ENCODE data around the gene NRCAM. TPM values are rescaled to one million over a fixed set of nuclear protein-coding genes. Genes with fewer than 3 reads are reported as not detected.
"Not testable (repeated sequence)": the region's sequence is repeated elsewhere in the genome, so short reads cannot be mapped to it uniquely, and the experiment has no call there.

NRCAM gene
- polyA plus RNA-seq, 1 donor, result 11.8 TPM

DNA sequence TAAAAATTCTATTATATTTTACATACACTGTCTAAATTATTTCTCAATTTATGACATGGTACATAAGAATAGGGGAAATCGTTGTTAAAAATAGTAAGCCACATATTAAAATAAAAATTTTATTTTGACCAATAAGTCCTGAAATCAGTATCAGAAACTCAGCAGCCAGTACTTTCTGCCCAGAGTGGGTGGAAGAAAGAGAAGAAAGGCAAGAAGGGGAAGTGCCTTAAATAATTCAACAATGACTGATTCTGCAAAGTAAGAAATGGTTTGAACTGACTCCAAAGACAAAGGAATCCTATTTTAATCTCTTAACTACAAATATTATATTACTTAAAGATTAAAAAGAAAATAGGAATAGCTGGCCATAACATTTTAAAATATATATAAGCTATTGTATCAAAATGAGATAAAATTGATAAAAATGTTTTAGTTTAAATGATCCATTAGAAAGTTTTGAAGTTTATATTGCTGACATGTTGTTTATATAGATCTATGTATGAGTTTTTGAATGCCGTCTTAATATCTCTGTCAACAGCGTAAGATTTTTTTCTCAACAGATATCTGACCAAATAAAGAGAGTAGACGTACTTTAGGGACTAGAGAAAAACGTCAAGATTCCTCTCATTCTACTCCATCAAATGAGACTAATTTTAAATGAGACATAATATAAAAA is 30.2 kb upstream of the NRCAM start:
- WGBS (ENCODE audit: insufficient coverage, low lambda C conversion rate), result 85% methylated on average over 3 of the region's 5 CpGs
- peaks cover 7% of the 10 kb centered on the region for H3K36me3 ChIP-seq (ENCODE audit: control insufficient read depth, insufficient read depth, low read length)
- DNase-seq, result no peak
- H3K9me3 ChIP-seq (ENCODE audit: control insufficient read depth, low read depth, low read length), result no peaks in the 10 kb centered on the region
- no peak overlapping the region for H3K4me3 ChIP-seq (ENCODE audit: low read length)
- no peaks in the 10 kb centered on the region for H3K4me1 ChIP-seq (ENCODE audit: control insufficient read depth, insufficient read depth, low read length)
- no peaks in the 10 kb centered on the region for H3K27me3 ChIP-seq (ENCODE audit: control insufficient read depth, insufficient read depth, low read length)
- H3K27ac ChIP-seq (ENCODE audit: low read length), result no peak overlapping the region

DNA sequence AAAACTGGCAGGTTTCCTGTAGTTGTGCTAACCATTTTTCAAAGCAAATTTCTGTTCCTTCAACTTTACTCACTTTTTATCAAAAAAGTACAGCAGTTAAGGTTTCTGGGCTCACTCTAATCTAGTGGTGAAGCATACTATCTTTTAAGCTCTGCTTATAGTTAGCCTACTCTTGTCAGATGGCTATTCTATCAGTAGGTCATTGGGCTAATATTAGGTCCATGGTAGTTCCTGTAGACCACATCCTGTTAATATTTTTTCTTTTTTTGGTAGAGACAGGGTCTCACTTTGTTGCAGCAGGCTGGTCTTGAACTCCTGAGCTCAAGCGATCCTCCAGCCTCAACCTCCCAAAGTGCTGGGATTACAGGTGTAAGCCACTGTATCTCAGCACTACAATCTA is 27.9 kb upstream of the NRCAM start:
- Histone ChIP-seq H3K4me3 (ENCODE audit: low read length) (no peak overlapping the region), H3K4me1 (ENCODE audit: control insufficient read depth, insufficient read depth, low read length) (no peaks in the 10 kb centered on the region), H3K27ac (ENCODE audit: low read length) (no peak overlapping the region), H3K36me3 (ENCODE audit: control insufficient read depth, insufficient read depth, low read length) (peaks cover 5% of the 10 kb centered on the region), H3K27me3 (ENCODE audit: control insufficient read depth, insufficient read depth, low read length) (no peaks in the 10 kb centered on the region), H3K9me3 (ENCODE audit: control insufficient read depth, low read depth, low read length) (no peaks in the 10 kb centered on the region)
- DNase-seq, result no peak
- 100% methylated on average over 1 of the region's 1 CpG for WGBS (ENCODE audit: insufficient coverage, low lambda C conversion rate)

DNA sequence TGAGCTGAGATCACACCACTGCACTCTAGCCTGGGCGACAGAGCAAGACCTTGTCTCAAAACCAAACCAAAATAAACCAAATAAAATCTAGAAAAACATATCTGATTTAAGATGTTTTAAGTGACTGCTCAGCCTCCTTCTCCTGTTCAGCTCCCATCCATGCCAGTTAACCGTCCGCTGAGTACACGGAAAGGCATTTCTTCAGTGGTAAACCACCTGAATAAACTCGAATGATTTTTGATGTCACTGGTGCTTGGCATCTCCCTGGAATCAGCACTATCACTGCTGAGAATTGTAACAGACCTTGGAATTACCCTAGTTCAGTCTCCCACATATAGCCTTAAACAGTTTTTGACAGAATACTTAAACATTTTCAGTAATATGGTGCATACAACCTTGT is 24.1 kb upstream of the NRCAM start:
- Histone ChIP-seq H3K36me3 (ENCODE audit: control insufficient read depth, insufficient read depth, low read length) (peaks cover 10% of the 10 kb centered on the region), H3K27ac (ENCODE audit: low read length) (no peak overlapping the region), H3K4me3 (ENCODE audit: low read length) (no peak overlapping the region), H3K27me3 (ENCODE audit: control insufficient read depth, insufficient read depth, low read length) (no peaks in the 10 kb centered on the region), H3K4me1 (ENCODE audit: control insufficient read depth, insufficient read depth, low read length) (no peaks in the 10 kb centered on the region), H3K9me3 (ENCODE audit: control insufficient read depth, low read depth, low read length) (no peaks in the 10 kb centered on the region)
- no CpG with 5 or more reads among the region's 5 CpGs for WGBS (ENCODE audit: insufficient coverage, low lambda C conversion rate)
- no peak for DNase-seq

DNA sequence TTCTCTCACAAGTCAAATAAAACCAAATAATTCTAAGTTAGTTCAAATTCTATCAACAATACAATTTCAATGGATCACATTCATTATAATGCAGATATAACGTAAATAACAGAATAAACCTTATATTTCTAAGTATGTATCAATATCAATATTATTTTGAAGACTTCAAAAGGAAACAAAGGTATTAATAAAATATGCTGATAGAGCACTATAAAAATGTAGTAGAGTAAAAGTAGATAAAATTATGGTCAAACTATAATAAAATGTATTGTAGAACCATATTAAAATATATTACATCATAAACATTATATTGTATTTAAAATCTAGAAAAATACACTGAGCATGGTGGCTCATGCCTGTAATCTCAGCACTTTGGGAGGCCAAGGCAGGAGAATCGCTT is 23.5 kb upstream of the NRCAM start:
- no peak overlapping the region for H3K27ac ChIP-seq (ENCODE audit: low read length)
- H3K4me1 ChIP-seq (ENCODE audit: control insufficient read depth, insufficient read depth, low read length), result no peaks in the 10 kb centered on the region
- no peaks in the 10 kb centered on the region for H3K27me3 ChIP-seq (ENCODE audit: control insufficient read depth, insufficient read depth, low read length)
- 100% methylated on average over 1 of the region's 2 CpGs for WGBS (ENCODE audit: insufficient coverage, low lambda C conversion rate)
- H3K36me3 ChIP-seq (ENCODE audit: control insufficient read depth, insufficient read depth, low read length), result peaks cover 10% of the 10 kb centered on the region
- DNase-seq, result no peak
- no peaks in the 10 kb centered on the region for H3K9me3 ChIP-seq (ENCODE audit: control insufficient read depth, low read depth, low read length)
- no peak overlapping the region for H3K4me3 ChIP-seq (ENCODE audit: low read length)

DNA sequence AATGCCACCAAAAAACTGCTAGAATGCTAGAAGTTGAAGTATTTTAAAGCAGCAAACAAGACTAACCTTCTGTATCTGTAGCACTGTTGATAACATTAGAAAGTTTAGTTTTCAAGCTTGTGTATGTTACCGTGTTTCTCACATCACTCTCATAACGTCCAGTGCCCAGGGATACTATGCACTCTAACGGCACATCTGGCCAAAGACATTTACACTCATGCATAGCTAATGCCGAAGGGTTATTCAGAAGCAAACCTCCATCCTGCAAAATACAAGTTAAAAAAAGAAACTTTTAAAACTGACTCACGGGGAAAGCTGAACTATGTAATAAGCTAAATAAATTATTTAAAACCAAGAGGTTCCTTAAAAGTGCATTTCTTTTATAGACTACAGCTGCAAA is 22.9 kb upstream of the NRCAM start:
- no peak overlapping the region for H3K4me3 ChIP-seq (ENCODE audit: low read length)
- DNase-seq, result no peak
- peaks cover 10% of the 10 kb centered on the region for H3K36me3 ChIP-seq (ENCODE audit: control insufficient read depth, insufficient read depth, low read length)
- H3K9me3 ChIP-seq (ENCODE audit: control insufficient read depth, low read depth, low read length), result no peaks in the 10 kb centered on the region
- no peaks in the 10 kb centered on the region for H3K4me1 ChIP-seq (ENCODE audit: control insufficient read depth, insufficient read depth, low read length)
- WGBS (ENCODE audit: insufficient coverage, low lambda C conversion rate), result no CpG with 5 or more reads among the region's 5 CpGs
- no peak overlapping the region for H3K27ac ChIP-seq (ENCODE audit: low read length)
- no peaks in the 10 kb centered on the region for H3K27me3 ChIP-seq (ENCODE audit: control insufficient read depth, insufficient read depth, low read length)

- Histone ChIP-seq H3K4me1 (ENCODE audit: control insufficient read depth, insufficient read depth, low read length) (no peaks in the 10 kb centered on the region), H3K27me3 (ENCODE audit: control insufficient read depth, insufficient read depth, low read length) (no peaks in the 10 kb centered on the region), H3K36me3 (ENCODE audit: control insufficient read depth, insufficient read depth, low read length) (no peaks in the 10 kb centered on the region), H3K4me3 (ENCODE audit: low read length) (no peak overlapping the region), H3K27ac (ENCODE audit: low read length) (no peak overlapping the region), H3K9me3 (ENCODE audit: control insufficient read depth, low read depth, low read length) (no peaks in the 10 kb centered on the region)
- no peak for DNase-seq
- no CpG with 5 or more reads among the region's 4 CpGs for WGBS (ENCODE audit: insufficient coverage, low lambda C conversion rate)
Measured at GRCh38 chr7:108468246-108468645, 12.0 kb upstream of the NRCAM start.

DNA sequence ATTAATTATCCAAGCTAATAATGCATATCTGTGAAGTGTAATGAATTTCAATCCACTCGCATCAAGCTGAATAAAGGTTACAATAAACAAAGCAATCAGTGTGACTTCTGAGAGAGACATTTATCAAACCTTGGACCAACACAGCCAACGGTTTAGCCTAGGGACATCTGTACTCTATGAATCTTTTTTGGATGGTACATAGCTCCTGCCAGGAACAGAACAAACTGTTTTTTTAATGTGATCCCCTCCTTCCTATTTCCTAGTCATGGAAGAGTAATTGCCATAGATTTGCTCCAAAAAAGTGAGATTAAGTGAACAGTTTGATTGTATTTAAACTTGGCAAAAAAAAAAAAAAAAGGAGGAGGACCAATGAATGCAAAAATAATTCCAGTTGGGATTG is 11.2 kb upstream of the NRCAM start:
- no peak for DNase-seq
- no peaks in the 10 kb centered on the region for H3K27me3 ChIP-seq (ENCODE audit: control insufficient read depth, insufficient read depth, low read length)
- H3K4me3 ChIP-seq (ENCODE audit: low read length), result no peak overlapping the region
- H3K36me3 ChIP-seq (ENCODE audit: control insufficient read depth, insufficient read depth, low read length), result no peaks in the 10 kb centered on the region
- no CpG with 5 or more reads among the region's 2 CpGs for WGBS (ENCODE audit: insufficient coverage, low lambda C conversion rate)
- no peaks in the 10 kb centered on the region for H3K4me1 ChIP-seq (ENCODE audit: control insufficient read depth, insufficient read depth, low read length)
- H3K27ac ChIP-seq (ENCODE audit: low read length), result no peak overlapping the region
- H3K9me3 ChIP-seq (ENCODE audit: control insufficient read depth, low read depth, low read length), result no peaks in the 10 kb centered on the region

DNA sequence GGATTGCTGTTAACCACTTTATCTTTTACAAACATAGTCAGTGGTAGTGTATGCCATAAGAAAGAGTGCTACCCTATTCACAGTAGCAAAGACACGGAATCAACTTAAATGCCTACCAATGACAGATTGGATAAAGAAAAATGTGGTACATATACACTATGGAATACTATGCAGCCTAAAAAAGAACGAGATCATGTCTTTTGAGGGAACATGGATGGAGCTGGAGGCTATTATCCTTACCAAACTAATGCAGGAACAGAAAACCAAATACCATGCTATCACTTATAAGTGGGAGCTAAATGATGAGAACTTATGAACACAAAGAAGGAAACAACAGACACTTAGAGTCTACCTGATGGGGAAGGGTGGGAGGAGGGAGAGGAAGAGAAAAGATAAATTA is 10.1 kb upstream of the NRCAM start:
- not testable (repeated sequence) for H3K4me3 ChIP-seq (ENCODE audit: low read length); H3K27ac ChIP-seq (ENCODE audit: low read length)

DNA sequence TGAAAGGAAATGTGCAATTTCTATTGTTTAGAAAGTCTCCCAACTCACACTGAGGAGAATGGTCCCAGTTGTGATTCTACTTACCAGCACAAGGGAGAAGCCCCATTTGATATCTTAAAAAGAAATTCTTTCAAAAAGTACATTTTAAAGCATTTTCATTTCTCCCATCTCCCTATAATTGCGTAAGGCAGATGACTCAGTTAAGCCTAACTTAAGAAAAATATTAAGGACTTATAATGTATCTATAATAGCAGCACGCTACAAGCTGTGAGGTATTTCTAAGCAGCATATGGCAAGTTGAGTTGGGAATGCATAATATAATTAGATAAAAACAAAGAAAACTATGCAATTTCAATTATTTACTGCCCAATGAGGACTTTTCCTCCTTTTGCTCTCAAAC is 8.5 kb upstream of the NRCAM start:
- Histone ChIP-seq H3K27ac (ENCODE audit: low read length) (no peak overlapping the region), H3K4me1 (ENCODE audit: control insufficient read depth, insufficient read depth, low read length) (no peaks in the 10 kb centered on the region), H3K27me3 (ENCODE audit: control insufficient read depth, insufficient read depth, low read length) (no peaks in the 10 kb centered on the region), H3K9me3 (ENCODE audit: control insufficient read depth, low read depth, low read length) (no peaks in the 10 kb centered on the region), H3K4me3 (ENCODE audit: low read length) (no peak overlapping the region), H3K36me3 (ENCODE audit: control insufficient read depth, insufficient read depth, low read length) (no peaks in the 10 kb centered on the region)
- 100% methylated on average over 1 of the region's 2 CpGs for WGBS (ENCODE audit: insufficient coverage, low lambda C conversion rate)
- no peak for DNase-seq

More for the DNA sequence above, 10.1 kb upstream of the NRCAM start:
- H3K36me3 ChIP-seq (ENCODE audit: control insufficient read depth, insufficient read depth, low read length); DNase-seq; H3K9me3 ChIP-seq (ENCODE audit: control insufficient read depth, low read depth, low read length); H3K4me1 ChIP-seq (ENCODE audit: control insufficient read depth, insufficient read depth, low read length); H3K27me3 ChIP-seq (ENCODE audit: control insufficient read depth, insufficient read depth, low read length): not testable (repeated sequence)
- 83% methylated on average over 1 of the region's 2 CpGs for WGBS (ENCODE audit: insufficient coverage, low lambda C conversion rate)

DNA sequence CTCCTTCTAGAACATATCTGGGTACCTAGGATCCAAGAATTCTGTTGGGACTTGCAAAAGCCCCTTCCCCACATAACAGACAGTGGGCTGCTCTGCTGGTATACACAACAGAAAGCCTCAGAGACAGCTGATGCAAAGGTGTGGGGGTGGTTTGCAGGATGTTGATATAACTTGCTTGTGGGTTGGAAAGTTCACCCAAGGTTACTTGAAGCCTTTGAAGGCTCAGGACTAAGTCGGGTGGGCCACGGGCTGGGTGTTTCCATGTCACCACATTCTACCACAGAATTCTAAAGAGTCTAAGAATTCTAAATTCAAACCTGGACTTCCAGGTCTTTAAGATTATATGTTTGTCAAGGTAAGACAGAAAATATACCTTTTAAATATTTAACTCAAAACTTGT is 7.4 kb upstream of the NRCAM start:
- Histone ChIP-seq H3K36me3 (ENCODE audit: control insufficient read depth, insufficient read depth, low read length) (no peaks in the 10 kb centered on the region), H3K4me3 (ENCODE audit: low read length) (no peak overlapping the region), H3K4me1 (ENCODE audit: control insufficient read depth, insufficient read depth, low read length) (no peaks in the 10 kb centered on the region), H3K27me3 (ENCODE audit: control insufficient read depth, insufficient read depth, low read length) (peaks cover under 1% of the 10 kb centered on the region), H3K9me3 (ENCODE audit: control insufficient read depth, low read depth, low read length) (no peaks in the 10 kb centered on the region), H3K27ac (ENCODE audit: low read length) (no peak overlapping the region)
- no peak for DNase-seq
- WGBS (ENCODE audit: insufficient coverage, low lambda C conversion rate), result no CpG with 5 or more reads among the region's 2 CpGs

GRCh38 chr7:108461840-108462239 is 5.6 kb upstream of the NRCAM start:
- Histone ChIP-seq H3K27ac (ENCODE audit: low read length) (no peak overlapping the region), H3K4me3 (ENCODE audit: low read length) (no peak overlapping the region), H3K9me3 (ENCODE audit: control insufficient read depth, low read depth, low read length) (no peaks in the 10 kb centered on the region), H3K27me3 (ENCODE audit: control insufficient read depth, insufficient read depth, low read length) (peaks cover 15% of the 10 kb centered on the region), H3K4me1 (ENCODE audit: control insufficient read depth, insufficient read depth, low read length) (no peaks in the 10 kb centered on the region), H3K36me3 (ENCODE audit: control insufficient read depth, insufficient read depth, low read length) (no peaks in the 10 kb centered on the region)
- no peak for DNase-seq
- WGBS (ENCODE audit: insufficient coverage, low lambda C conversion rate), result no CpG with 5 or more reads among the region's 3 CpGs

Measured in large intestine (tissue), 3 donors.